ENCODE measurements around the gene DIO2.

Gene DIO2

GRCh38 chr14:80211153-80212022 is at the start of gene DIO2:
Gene DIO2, minus strand, starts transcription at chr14:80211504. Its CDS starts 32 bp downstream, at chr14:80211472.
- DNase-seq: peak; percentile 0

GRCh38 chr14:80260645-80261044 is 49.3 kb upstream of the DIO2 start:
- no peak for DNase-seq

GRCh38 chr14:80239631-80240030 is 28.3 kb upstream of the DIO2 start:
- no peak for DNase-seq

GRCh38 chr14:80237143-80237542 is 25.8 kb upstream of the DIO2 start:
- DNase-seq: no peak

- DNase-seq: no peak
Measured at GRCh38 chr14:80233470-80234089, 22.3 kb upstream of the DIO2 start.

- no peak for DNase-seq
Measured at GRCh38 chr14:80231702-80232101, 20.4 kb upstream of the DIO2 start.

GRCh38 chr14:80223696-80224465 is 12.6 kb upstream of the DIO2 start:
- DNase-seq: no peak

GRCh38 chr14:80216818-80217217 is 5.5 kb upstream of the DIO2 start:
- no peak for DNase-seq

GRCh38 chr14:80215756-80216581 is 4.7 kb upstream of the DIO2 start:
- no peak for DNase-seq

- DNase-seq: no peak
Measured at GRCh38 chr14:80215081-80215480, 3.8 kb upstream of the DIO2 start.

GRCh38 chr14:80213602-80214001 is 2.3 kb upstream of the DIO2 start:
- peak; percentile 70 for DNase-seq

GRCh38 chr14:80212023-80212397 is 706 bp upstream of the DIO2 start:
- peak; percentile 36 for DNase-seq

- DNase-seq: no peak
Measured at GRCh38 chr14:80208461-80208860, 2.8 kb downstream of the DIO2 start.

GRCh38 chr14:80206351-80207080 is 4.8 kb downstream of the DIO2 start:
- no peak for DNase-seq

- DNase-seq: peak; percentile 48
Measured at GRCh38 chr14:80202888-80203562, 8.3 kb downstream of the DIO2 start.

GRCh38 chr14:80200093-80200492 is 11.2 kb downstream of the DIO2 start:
- DNase-seq: no peak

- no peak for DNase-seq
Measured at GRCh38 chr14:80188571-80188970, 22.7 kb downstream of the DIO2 start.

- DNase-seq: no peak
Measured at GRCh38 chr14:80186301-80186800, 25.0 kb downstream of the DIO2 start.

- DNase-seq: no peak
Measured at GRCh38 chr14:80176893-80177292, 34.4 kb downstream of the DIO2 start.

GRCh38 chr14:80172375-80173051 is 38.8 kb downstream of the DIO2 start:
- DNase-seq: no peak
